Kidney (tissue), 14 donors: ENCODE data around the gene IL31. TPM values are rescaled to one million over a fixed set of nuclear protein-coding genes. Genes with fewer than 3 reads are reported as not detected.

Source experiments
- DNase-seq, 5 donors: peaks; one replicate each; pipeline ENCODE4 v3.0.0-alpha.2; 2013 to 2020
- FAIRE-seq: peaks from 2 replicates; lab custom pipeline; 2012; peaks lifted over from hg19 to GRCh38; lab: Jason Lieb, UNC
- H3K27ac ChIP-seq, 2 donors: one replicate each; pipeline ENCODE4 v1.7.0; 2013; ENCODE audit warnings: low read depth in 2 of 2, low read length in 2 of 2, inconsistent platforms in 1 of 2
- H3K27me3 ChIP-seq: one replicate; pipeline ENCODE4 v1.7.1; 2013; ENCODE audit warnings: low read length, inconsistent platforms; ENCODE audit not compliant: control insufficient read depth, insufficient read depth
- H3K36me3 ChIP-seq, 3 donors: one replicate each; pipeline versions ENCODE4 v1.7.0 to v1.7.1; 2013; ENCODE audit warnings: low read length in 3 of 3, control low read depth in 1 of 3, inconsistent platforms in 1 of 3; ENCODE audit not compliant: insufficient read depth in 3 of 3, control insufficient read depth in 2 of 3
- H3K4me1 ChIP-seq, 3 donors: one replicate each; pipeline versions ENCODE4 v1.7.0 to v1.7.1; 2013; ENCODE audit warnings: low read length in 3 of 3, inconsistent platforms in 1 of 3, low read depth in 1 of 3; ENCODE audit not compliant: control insufficient read depth in 2 of 3, insufficient read depth in 2 of 3
- H3K4me3 ChIP-seq, 3 donors: one replicate each; pipeline versions ENCODE4 v1.7.0 to v1.8.1; 2013; ENCODE audit warnings: low read length in 3 of 3, control low read depth in 1 of 3, inconsistent platforms in 1 of 3
- H3K9ac ChIP-seq, 3 donors: one replicate each; pipeline versions ENCODE4 v1.7.0 to v1.7.1; 2013; ENCODE audit warnings: low read length in 3 of 3, control low read depth in 1 of 3, inconsistent platforms in 1 of 3
- H3K9me3 ChIP-seq, 3 donors: one replicate each; pipeline versions ENCODE4 v1.7.0 to v1.7.1; 2013; ENCODE audit warnings: low read length in 3 of 3, control low read depth in 1 of 3, inconsistent platforms in 1 of 3; ENCODE audit not compliant: control insufficient read depth in 2 of 3, insufficient read depth in 1 of 3
- CTCF ChIP-seq: IDR thresholded peaks from 3 replicates; pipeline ENCODE4 v1.5.1; 2012; ENCODE audit warnings: mild to moderate bottlenecking, moderate library complexity, borderline replicate concordance; ENCODE audit not compliant: insufficient read depth; ENCODE audit errors: extremely low read depth
- intact Hi-C: fragments of 100-400 bp; cut with DNase I; formaldehyde crosslinking; loops from one replicate; pipeline ENCODE4 v1.11.1; 2022
- polyA plus RNA-seq: library from polyadenylated mRNA; stranded (reverse); fragments of 350-450 nt; fragmentation: Illumina TruSeq; extraction: RNeasy Lipid Tissue Mini Kit (QIAGEN cat#74804); gene quantifications from one replicate; pipeline ENCODE4 v1.2.3, GENCODE V29; 2014; ENCODE audit warnings: low read depth, low replicate concordance; ENCODE audit not compliant: insufficient read depth
- total RNA-seq: library from RNA; stranded (reverse); fragmentation: NEBNext Ultra II Directional; extraction: Animal tissue kit (Norgen Biotek cat#: 25700); gene quantifications from one replicate; pipeline ENCODE4 v1.2.1, GENCODE V29; 2021
- donor health status: control.
- donor health status: control.
- donor health status: control.
- donor health status: control.
- donor health status: control.
- donor health status: DM: yes; HTN: yes; CAD: no.
- donor health status: Normal renal cell carcinoma (clear cell type).

IL31 gene
- total and polyA plus RNA-seq, 2 donors from 2014 or later: not detected

- intact Hi-C loops: no loop called here
These were observed 21.4 kb upstream of the IL31 start for GRCh38 chr12:122195405-122195804.

GRCh38 chr12:122194804-122195203, 20.8 kb upstream of the IL31 start:
- FAIRE-seq (no peak), DNase-seq (no peak)
- Histone ChIP-seq H3K4me3 (no peak overlapping the region), H3K9me3 (no peaks in the 10 kb centered on the region), H3K27me3 (no peaks in the 10 kb centered on the region), H3K36me3 (no peaks in the 10 kb centered on the region), H3K27ac (no peak overlapping the region), H3K4me1 (no peaks in the 10 kb centered on the region), H3K9ac (no peak overlapping the region)
- intact Hi-C loops: no loop called here
- TF ChIP-seq CTCF: no peak

More at GRCh38 chr12:122195405-122195804, 21.4 kb upstream of the IL31 start:
- Histone ChIP-seq H3K4me1 (peaks cover 0 to 3% (median 0%) of the 10 kb centered on the region in 3 donors), H3K36me3 (no peaks in the 10 kb centered on the region), H3K4me3 (no peak overlapping the region), H3K27me3 (no peaks in the 10 kb centered on the region), H3K9ac (no peak overlapping the region), H3K27ac (no peak overlapping the region), H3K9me3 (no peaks in the 10 kb centered on the region)
- TF ChIP-seq CTCF: no peak
- FAIRE-seq (no peak), DNase-seq (peak in 1 of 5 donors; percentile 15)

GRCh38 chr12:122192441-122192840, 18.4 kb upstream of the IL31 start:
- Histone ChIP-seq H3K4me3 (no peak overlapping the region), H3K27me3 (no peaks in the 10 kb centered on the region), H3K27ac (no peak overlapping the region), H3K9ac (no peak overlapping the region), H3K4me1 (no peaks in the 10 kb centered on the region), H3K36me3 (no peaks in the 10 kb centered on the region), H3K9me3 (no peaks in the 10 kb centered on the region)
- DNase-seq (peak in 1 of 5 donors; percentile 17), FAIRE-seq (no peak)
- no peak for TF ChIP-seq CTCF
- intact Hi-C loops: no loop called here
